Astrocyte of the spinal cord (primary cell): Measurements from ENCODE around the gene RFC5.
"Not testable (repeated sequence)": the region's sequence is repeated elsewhere in the genome, so short reads cannot be mapped to it uniquely, and the experiment has no call there.

Source experiments
- DNase-seq: peaks from one replicate; pipeline ENCODE4 v3.0.0; 2011; ENCODE audit warnings: low read depth, low spot score
- H3K4me3 ChIP-seq: 2 replicates; pipeline ENCODE4 v1.5.1; 2011; ENCODE audit warnings: low read depth, mild to moderate bottlenecking, low read length, moderate library complexity
- in situ Hi-C: cut with HindIII; loops from 2 replicates; pipeline ENCODE4 v1.10.0; 2017; ENCODE audit warnings: low sequenced_read_pairs
- TF ChIP-seq, protein P1 (sequence below): IDR thresholded peaks from 2 replicates; pipeline ENCODE4 v1.5.1; 2012; ENCODE audit warnings: low read depth, mild to moderate bottlenecking, low read length, inconsistent platforms

Gene RFC5

DNA sequence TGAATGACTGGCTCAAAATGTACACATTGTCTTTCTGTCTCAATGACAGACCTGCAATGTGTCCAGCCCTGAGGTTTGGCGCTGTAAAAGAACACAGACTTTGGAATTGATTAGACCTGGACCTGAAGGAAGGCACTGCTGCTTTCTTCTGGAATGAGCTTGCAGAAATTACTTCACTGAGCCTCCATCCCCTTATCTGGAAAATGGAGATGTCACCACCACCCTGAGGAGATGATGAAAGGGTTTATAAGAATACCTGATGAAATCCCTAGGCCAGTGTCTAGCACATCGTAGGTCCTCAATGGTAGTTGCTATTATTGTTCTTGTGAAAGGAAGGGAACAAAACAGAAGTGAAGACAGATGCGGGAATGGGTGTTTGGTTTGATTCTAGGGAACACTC, 54.1 kb downstream of the RFC5 start:
- in situ Hi-C loops, result no loop called here
- H3K4me3 ChIP-seq, result no peak overlapping the region
- TF ChIP-seq, protein P1, sequence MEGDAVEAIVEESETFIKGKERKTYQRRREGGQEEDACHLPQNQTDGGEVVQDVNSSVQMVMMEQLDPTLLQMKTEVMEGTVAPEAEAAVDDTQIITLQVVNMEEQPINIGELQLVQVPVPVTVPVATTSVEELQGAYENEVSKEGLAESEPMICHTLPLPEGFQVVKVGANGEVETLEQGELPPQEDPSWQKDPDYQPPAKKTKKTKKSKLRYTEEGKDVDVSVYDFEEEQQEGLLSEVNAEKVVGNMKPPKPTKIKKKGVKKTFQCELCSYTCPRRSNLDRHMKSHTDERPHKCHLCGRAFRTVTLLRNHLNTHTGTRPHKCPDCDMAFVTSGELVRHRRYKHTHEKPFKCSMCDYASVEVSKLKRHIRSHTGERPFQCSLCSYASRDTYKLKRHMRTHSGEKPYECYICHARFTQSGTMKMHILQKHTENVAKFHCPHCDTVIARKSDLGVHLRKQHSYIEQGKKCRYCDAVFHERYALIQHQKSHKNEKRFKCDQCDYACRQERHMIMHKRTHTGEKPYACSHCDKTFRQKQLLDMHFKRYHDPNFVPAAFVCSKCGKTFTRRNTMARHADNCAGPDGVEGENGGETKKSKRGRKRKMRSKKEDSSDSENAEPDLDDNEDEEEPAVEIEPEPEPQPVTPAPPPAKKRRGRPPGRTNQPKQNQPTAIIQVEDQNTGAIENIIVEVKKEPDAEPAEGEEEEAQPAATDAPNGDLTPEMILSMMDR, result no peak

DNA sequence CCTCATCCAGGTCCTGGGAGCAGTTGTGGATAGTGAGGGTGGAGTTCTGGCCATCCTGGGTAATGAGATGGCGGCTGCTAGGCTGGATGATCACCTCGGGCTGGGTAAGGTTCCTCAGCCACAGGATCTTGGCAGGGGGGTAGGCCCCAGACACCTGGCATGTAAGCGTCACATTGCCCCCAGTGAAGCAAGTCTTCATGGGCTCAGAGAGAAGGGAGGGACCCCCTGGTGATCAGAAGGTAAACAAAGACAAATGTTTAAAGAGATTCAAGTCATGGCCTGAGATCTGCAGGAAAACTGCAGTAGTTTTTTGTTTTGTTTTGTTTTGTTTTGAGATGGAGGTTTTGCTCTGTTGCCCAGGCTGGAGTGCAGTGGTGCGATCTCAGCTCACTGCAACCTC, 57.3 kb downstream of the RFC5 start:
- H3K4me3 ChIP-seq, result no peak overlapping the region
- in situ Hi-C loops, result no loop called here
- TF ChIP-seq, protein P1, result no peak
- no peak for DNase-seq

More for the DNA sequence above, 54.1 kb downstream of the RFC5 start:
- no peak for DNase-seq

DNA sequence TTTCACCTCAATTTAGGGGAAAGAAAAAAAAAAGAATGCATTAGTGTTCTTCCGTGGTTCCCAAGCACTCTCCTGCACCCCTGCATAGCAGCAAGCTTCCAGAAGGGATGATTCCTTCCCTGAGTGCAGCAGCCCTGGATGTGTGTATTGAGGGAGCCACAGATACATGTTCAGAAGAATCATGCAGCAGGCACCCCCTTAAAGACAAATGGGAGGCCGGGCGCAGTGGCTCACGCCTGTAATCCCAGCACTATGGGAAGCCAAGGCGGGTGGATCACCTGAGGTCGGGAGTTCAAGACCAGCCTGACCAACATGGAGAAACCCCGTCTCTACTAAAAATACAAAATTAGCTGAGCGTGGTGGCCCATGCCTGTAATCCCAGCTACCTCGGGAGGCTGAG, 65.0 kb downstream of the RFC5 start:
- DNase-seq, in situ Hi-C loops, H3K4me3 ChIP-seq: not testable (repeated sequence)
